H1 (cell line): Measurements from ENCODE around the gene PPARA. TPM values are rescaled to one million over a fixed set of nuclear protein-coding genes. Genes with fewer than 3 reads are reported as not detected.

ENCODE experiments used
- CTCF ChIA-PET: fragments of 300-600 bp; sonication (Branson Sonifier 250); formaldehyde crosslinking; loops from one replicate; lab custom pipeline; 2021; ENCODE audit not compliant: partially characterized antibody; lab: Charles Lee
- POLR2A ChIA-PET: fragments of 300-600 bp; sonication (Branson Sonifier 250); formaldehyde crosslinking; loops from one replicate; lab custom pipeline; 2021; ENCODE audit warnings: inconsistent platforms; ENCODE audit not compliant: partially characterized antibody; lab: Charles Lee
- DNase-seq, 2 experiments: peaks; one replicate each; pipeline versions ENCODE4 v3.0.0 to v3.0.0-alpha.2; 2010 to 2022; ENCODE audit warnings: low spot score in 2 of 2, low read depth in 1 of 2, mixed read lengths in 1 of 2
- FAIRE-seq: peaks from 2 replicates; lab custom pipeline; 2011; peaks lifted over from hg19 to GRCh38; lab: Jason Lieb, UNC
- H2AFZ ChIP-seq: 2 replicates; pipeline ENCODE4 v1.8.1; 2012; ENCODE audit warnings: low read length, inconsistent platforms
- H2AK5ac ChIP-seq: 2 replicates; pipeline ENCODE4 v1.6.1; 2013; ENCODE audit warnings: low read depth, low read length
- H2BK120ac ChIP-seq: replicated peaks from 2 replicates; pipeline ENCODE3; 2013; ENCODE audit warnings: low read depth, low read length, inconsistent platforms
- H2BK12ac ChIP-seq: 2 replicates; pipeline ENCODE4 v1.6.1; 2013; ENCODE audit warnings: low read depth, low read length
- H2BK15ac ChIP-seq: 2 replicates; pipeline ENCODE4 v1.6.1; 2013; ENCODE audit warnings: low read length
- H2BK20ac ChIP-seq: 2 replicates; pipeline ENCODE4 v1.6.1; 2013; ENCODE audit warnings: low read length
- H2BK5ac ChIP-seq: 2 replicates; pipeline ENCODE4 v1.6.1; 2013; ENCODE audit warnings: low read depth, low read length
- H3K14ac ChIP-seq: 2 replicates; pipeline ENCODE4 v1.6.1; 2013; ENCODE audit warnings: inconsistent platforms; ENCODE audit not compliant: insufficient read length
- H3K18ac ChIP-seq: 2 replicates; pipeline ENCODE4 v1.6.1; 2013; ENCODE audit warnings: low read length; ENCODE audit errors: extremely low read depth
- H3K23ac ChIP-seq: 2 replicates; pipeline ENCODE4 v1.6.1; 2013; ENCODE audit warnings: inconsistent platforms; ENCODE audit not compliant: insufficient read length
- H3K23me2 ChIP-seq: 2 replicates; pipeline ENCODE4 v1.6.1; 2013; ENCODE audit warnings: low read depth, low read length
- H3K27ac ChIP-seq: 2 replicates; pipeline ENCODE4 v1.6.1; 2011; ENCODE audit warnings: low read depth, low read length, inconsistent platforms
- H3K27me3 ChIP-seq, 4 experiments: replicated peaks in 1 of 4; 1 replicate in 1 of 4; 2 replicates in 3 of 4; pipeline versions ENCODE4 v1.6.1 to v1.8.1; 2011 to 2013; ENCODE audit warnings: low read length in 3 of 4, mild to moderate bottlenecking in 3 of 4, inconsistent platforms in 2 of 4, mixed read lengths in 2 of 4, moderate library complexity in 1 of 4; ENCODE audit not compliant: control insufficient read depth in 3 of 4, insufficient read depth in 3 of 4; ENCODE audit errors: extremely low read depth in 1 of 4
- H3K36me3 ChIP-seq, 4 experiments: 2 replicates each; pipeline versions ENCODE4 v1.6.1 to v1.8.1; 2011 to 2013; ENCODE audit warnings: mild to moderate bottlenecking in 4 of 4, low read length in 3 of 4, moderate library complexity in 2 of 4, control low read depth in 1 of 4, inconsistent platforms in 1 of 4; ENCODE audit not compliant: insufficient read depth in 4 of 4, control insufficient read depth in 2 of 4
- H3K4ac ChIP-seq: replicated peaks from 2 replicates; pipeline ENCODE3; 2013; ENCODE audit warnings: low read length, low read depth, mixed read lengths, inconsistent platforms; ENCODE audit not compliant: insufficient read length
- H3K4me1 ChIP-seq, 4 experiments: replicated peaks in 1 of 4; 1 replicate in 1 of 4; 2 replicates in 3 of 4; pipeline versions ENCODE4 v1.6.1 to v1.8.1; 2011 to 2013; ENCODE audit warnings: low read length in 3 of 4, inconsistent platforms in 2 of 4, mixed read lengths in 1 of 4; ENCODE audit not compliant: insufficient read depth in 4 of 4, control insufficient read depth in 3 of 4
- H3K4me2 ChIP-seq, 2 experiments: 2 replicates each; pipeline versions ENCODE4 v1.6.1 to v1.8.1; 2011 to 2013; ENCODE audit warnings: low read depth in 2 of 2, low read length in 2 of 2, control low read depth in 1 of 2, inconsistent platforms in 1 of 2, mild to moderate bottlenecking in 1 of 2; ENCODE audit not compliant: insufficient read depth in 1 of 2
- H3K4me3 ChIP-seq, 4 experiments: fragments of 200-600, 300-600 bp in 1 of 4; sonication (generic), shearing (Covaris generic), sonication (Bioruptor Twin) in 1 of 4; 2 replicates each; pipeline versions ENCODE4 v1.5.1 to v1.8.1; 2011 to 2016; ENCODE audit warnings: low read length in 4 of 4, low read depth in 3 of 4, control low read depth in 2 of 4, inconsistent platforms in 2 of 4, mild to moderate bottlenecking in 2 of 4, mixed read lengths in 1 of 4, moderate library complexity in 1 of 4; ENCODE audit not compliant: insufficient read depth in 2 of 4; ENCODE audit errors: extremely low read depth in 1 of 4
- H3K56ac ChIP-seq: replicated peaks from 2 replicates; pipeline ENCODE3; 2013; ENCODE audit warnings: low read depth, mild to moderate bottlenecking, mixed read lengths, low read length, inconsistent platforms; ENCODE audit not compliant: insufficient read length
- H3K79me1 ChIP-seq: 2 replicates; pipeline ENCODE4 v1.6.1; 2013; ENCODE audit warnings: low read depth, low read length, control low read depth
- H3K79me2 ChIP-seq, 2 experiments: 2 replicates each; pipeline versions ENCODE4 v1.6.1 to v1.8.1; 2012 to 2013; ENCODE audit warnings: low read length in 2 of 2, mild to moderate bottlenecking in 2 of 2, inconsistent platforms in 1 of 2; ENCODE audit not compliant: insufficient read depth in 2 of 2, control insufficient read depth in 1 of 2
- H3K9ac ChIP-seq, 4 experiments: replicated peaks in 1 of 4; 1 replicate in 1 of 4; 2 replicates in 3 of 4; pipeline versions ENCODE4 v1.6.1 to v1.8.1; 2011 to 2013; ENCODE audit warnings: low read depth in 3 of 4, low read length in 3 of 4, control low read depth in 2 of 4, mild to moderate bottlenecking in 2 of 4, moderate library complexity in 2 of 4, inconsistent platforms in 1 of 4; ENCODE audit errors: extremely low read depth in 1 of 4
- H3K9me3 ChIP-seq, 2 experiments: 2 replicates each; pipeline versions ENCODE4 v1.6.1 to v1.8.1; 2012 to 2013; ENCODE audit warnings: mild to moderate bottlenecking in 2 of 2, moderate library complexity in 2 of 2, control low read depth in 1 of 2, inconsistent platforms in 1 of 2, low read depth in 1 of 2, low read length in 1 of 2, mixed read lengths in 1 of 2; ENCODE audit not compliant: insufficient read depth in 2 of 2
- H4K20me1 ChIP-seq, 2 experiments: replicated peaks in 1 of 2; 2 replicates each; pipeline versions ENCODE3 to v1.8.1; 2011 to 2013; ENCODE audit warnings: inconsistent platforms in 2 of 2, low read length in 2 of 2, mild to moderate bottlenecking in 1 of 2; ENCODE audit not compliant: insufficient read depth in 2 of 2, control insufficient read depth in 1 of 2
- H4K5ac ChIP-seq: 2 replicates; pipeline ENCODE4 v1.6.1; 2013; ENCODE audit warnings: low read length, low read depth, mixed read lengths, inconsistent platforms; ENCODE audit not compliant: insufficient read length
- H4K8ac ChIP-seq: 2 replicates; pipeline ENCODE4 v1.8.0; 2013; ENCODE audit warnings: mild to moderate bottlenecking, moderate library complexity, low read length, inconsistent platforms; ENCODE audit not compliant: insufficient read depth; ENCODE audit errors: extremely low read depth
- H4K91ac ChIP-seq: replicated peaks from 2 replicates; pipeline ENCODE3; 2013; ENCODE audit warnings: low read length, mixed read lengths, inconsistent platforms; ENCODE audit not compliant: insufficient read length
- TEAD4 ChIP-seq: IDR thresholded peaks from 2 replicates; pipeline ENCODE4 v1.6.1; 2012; ENCODE audit warnings: low read depth, low read length, inconsistent platforms, mixed read lengths
- WGBS, 2 experiments: shearing (Covaris generic) in 1 of 2; methylation state at CpG; one replicate each; pipeline versions ENCODE4 v1.1.6 to v1.1.7; 2013 to 2015; ENCODE audit warnings: low lambda C conversion rate in 2 of 2, mixed read lengths in 2 of 2, inconsistent platforms in 1 of 2, low coverage in 1 of 2, missing lambda C conversion rate in 1 of 2; ENCODE audit not compliant: insufficient replicate concordance in 2 of 2, insufficient coverage in 1 of 2, insufficient read length in 1 of 2; ENCODE audit errors: extremely low coverage in 1 of 2, missing lambda C conversion rate in 1 of 2; 5-methylcytosine and 5-hydroxymethylcytosine counted together
- polyA plus RNA-seq, 7 experiments: library from polyadenylated mRNA; depleted of rRNA in 3 of 7; stranded (reverse) in 5 of 7; unstranded in 2 of 7; fragments of >200 nt in 5 of 7; fragments of 200-250 nt in 2 of 7; gene quantifications; 1 replicate in 5 of 7; 2 replicates in 1 of 7; 4 replicates in 1 of 7; pipeline versions ENCODE4 v1.2.1 to v1.2.3, GENCODE V29; 2011 to 2013; ENCODE audit warnings: missing spikeins in 2 of 7, mixed read lengths in 2 of 7
- total RNA-seq: library from RNA; stranded (reverse); fragmentation: NEBNext Ultra II Directional; extraction: Animal tissue kit (Norgen Biotek cat#: 25700); gene quantifications from 2 replicates; pipeline ENCODE4 v1.2.1, GENCODE V29; 2021
- TF ChIP-seq, protein P1 (sequence below), 3 experiments: IDR thresholded peaks; 1 replicate in 2 of 3; 2 replicates in 1 of 3; pipeline versions ENCODE4 v1.5.1 to v1.6.1; 2011; ENCODE audit warnings: low read length in 3 of 3, mild to moderate bottlenecking in 3 of 3, inconsistent platforms in 2 of 3, low read depth in 1 of 3, moderate library complexity in 1 of 3; ENCODE audit not compliant: insufficient read depth in 1 of 3; ENCODE audit errors: control extremely low read depth in 1 of 3

PPARA gene
- total and polyA plus RNA-seq, 2 of the 8 experiments (the other 6 are each of a cell fraction or from before 2014, with no cell fraction given), result 3.1 to 8.2 TPM

DNA sequence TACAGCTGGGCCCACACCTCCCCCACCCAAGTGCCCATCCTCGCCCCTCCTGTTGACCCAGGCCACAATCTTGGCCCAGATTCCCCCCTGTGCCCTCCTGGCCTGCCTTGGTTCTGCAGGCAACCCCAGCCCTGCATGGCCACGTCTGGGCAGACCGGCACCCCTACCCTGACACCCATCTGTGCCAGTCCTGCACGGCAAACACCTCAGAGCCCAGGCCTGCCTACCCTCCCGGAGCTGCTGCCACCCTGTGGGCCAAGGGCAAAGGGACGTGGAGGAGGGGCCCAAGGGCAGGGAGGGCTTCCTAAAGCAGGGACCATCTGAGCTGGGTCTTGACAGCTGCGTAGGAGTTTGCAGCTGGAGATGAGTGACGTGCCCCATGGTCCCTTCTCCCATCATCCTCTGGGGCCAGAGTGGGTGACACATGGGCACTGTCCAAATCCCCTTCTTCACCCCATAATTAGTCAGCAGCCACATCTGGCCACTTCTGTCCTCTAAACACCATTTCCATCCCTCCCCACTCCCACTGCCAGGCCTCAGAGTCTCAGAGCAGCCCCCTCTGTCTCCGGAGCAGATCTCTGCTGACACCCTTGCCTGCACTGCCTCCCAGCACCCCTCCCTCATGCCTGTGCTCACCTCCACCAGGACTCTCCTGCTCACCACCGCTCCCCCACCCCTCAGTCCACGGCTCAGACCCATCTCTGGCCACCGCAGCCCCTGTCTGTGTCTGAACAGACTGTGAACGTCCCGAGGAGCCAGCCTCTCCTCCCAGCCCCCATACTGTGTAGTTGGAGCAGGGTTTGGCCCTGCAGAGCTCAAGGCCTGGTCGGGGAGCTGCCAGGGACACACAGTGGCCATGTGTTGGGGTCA, 35.6 kb upstream of the PPARA start:
- ChIA-PET CTCF (interaction anchor here (0.6 to 10.9 kb wide), 18 partner anchors 12 to 123 kb away, joined by 3 to 147 read pairs (median 4); no protein-coding TSS in a partner anchor), POLR2A (no interaction called here)
- peak overlapping the region; percentile 31; the same call in 1 of the 2 replicates for H2BK15ac ChIP-seq
- TF ChIP-seq, protein P1, sequence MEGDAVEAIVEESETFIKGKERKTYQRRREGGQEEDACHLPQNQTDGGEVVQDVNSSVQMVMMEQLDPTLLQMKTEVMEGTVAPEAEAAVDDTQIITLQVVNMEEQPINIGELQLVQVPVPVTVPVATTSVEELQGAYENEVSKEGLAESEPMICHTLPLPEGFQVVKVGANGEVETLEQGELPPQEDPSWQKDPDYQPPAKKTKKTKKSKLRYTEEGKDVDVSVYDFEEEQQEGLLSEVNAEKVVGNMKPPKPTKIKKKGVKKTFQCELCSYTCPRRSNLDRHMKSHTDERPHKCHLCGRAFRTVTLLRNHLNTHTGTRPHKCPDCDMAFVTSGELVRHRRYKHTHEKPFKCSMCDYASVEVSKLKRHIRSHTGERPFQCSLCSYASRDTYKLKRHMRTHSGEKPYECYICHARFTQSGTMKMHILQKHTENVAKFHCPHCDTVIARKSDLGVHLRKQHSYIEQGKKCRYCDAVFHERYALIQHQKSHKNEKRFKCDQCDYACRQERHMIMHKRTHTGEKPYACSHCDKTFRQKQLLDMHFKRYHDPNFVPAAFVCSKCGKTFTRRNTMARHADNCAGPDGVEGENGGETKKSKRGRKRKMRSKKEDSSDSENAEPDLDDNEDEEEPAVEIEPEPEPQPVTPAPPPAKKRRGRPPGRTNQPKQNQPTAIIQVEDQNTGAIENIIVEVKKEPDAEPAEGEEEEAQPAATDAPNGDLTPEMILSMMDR (IDR thresholded peaks at IDR 0.05; ENCODE audit: control extremely low read depth in 1 of 3, insufficient read depth in 1 of 3, low read depth in 1 of 3, low read length in 3 of 3), result peak in 1 of 3 experiments; percentile 10; a peak in 1 of 4 replicates
- no peak for TF ChIP-seq TEAD4
- H3K14ac ChIP-seq, result no peak overlapping the region
- H3K4ac ChIP-seq, result no peak overlapping the region
- DNase-seq (no peak), FAIRE-seq (no peak)
- no peaks in the 10 kb centered on the region for H3K79me2 ChIP-seq
- H2BK5ac ChIP-seq, result no peak overlapping the region
- H3K9me3 ChIP-seq, result no peaks in the 10 kb centered on the region
- no peak overlapping the region for H3K9ac ChIP-seq
- H3K4me3 ChIP-seq, result no peak overlapping the region
- H2AK5ac ChIP-seq, result peak overlapping the region; percentile 28; the same call in 1 of the 2 replicates
- no peak overlapping the region for H4K91ac ChIP-seq
- 74% methylated on average over 15 of the region's 15 CpGs; no CpG with 5 or more reads in 1 of the 2 experiments for WGBS, 2 experiments
- no peak overlapping the region for H2BK120ac ChIP-seq
- no peak overlapping the region for H4K8ac ChIP-seq
- peak overlapping the region; percentile 27; the same call in 1 of the 2 replicates for H2BK12ac ChIP-seq
- no peak overlapping the region for H3K4me2 ChIP-seq
- H4K20me1 ChIP-seq, result no peaks in the 10 kb centered on the region
- H2AFZ ChIP-seq, result no peak overlapping the region
- no peak overlapping the region; the same call in 1 of the 2 replicates for H3K18ac ChIP-seq
- H3K36me3 ChIP-seq, result no peaks in the 10 kb centered on the region; a peak in 1 of 8 replicates
- H3K79me1 ChIP-seq, result no peaks in the 10 kb centered on the region
- H2BK20ac ChIP-seq, result no peak overlapping the region
- H3K27ac ChIP-seq, result no peak overlapping the region
- H3K23ac ChIP-seq, result no peak overlapping the region
- H4K5ac ChIP-seq, result no peak overlapping the region
- H3K56ac ChIP-seq, result no peak overlapping the region
- peaks cover 0 to 19% (median 11%) of the 10 kb centered on the region in 4 experiments; a peak in 6 of 7 replicates for H3K4me1 ChIP-seq
- H3K27me3 ChIP-seq, result no peaks in the 10 kb centered on the region; a peak in 1 of 7 replicates
- no peaks in the 10 kb centered on the region for H3K23me2 ChIP-seq
